HUES48 (cell line): ENCODE results near the gene VAV3.

Source experiments
- H3K27ac ChIP-seq: one replicate; pipeline ENCODE4 v1.7.0; 2013; ENCODE audit warnings: low read depth, low read length, inconsistent platforms
- H3K27me3 ChIP-seq: 2 replicates; pipeline ENCODE4 v1.6.1; 2013; ENCODE audit warnings: mild to moderate bottlenecking, low read length; ENCODE audit not compliant: control insufficient read depth, insufficient read depth
- H3K36me3 ChIP-seq: 2 replicates; pipeline ENCODE4 v1.6.1; 2013; ENCODE audit warnings: low read length; ENCODE audit not compliant: control insufficient read depth, insufficient read depth
- H3K4me1 ChIP-seq: 2 replicates; pipeline ENCODE4 v1.6.1; 2013; ENCODE audit warnings: mild to moderate bottlenecking, low read length; ENCODE audit not compliant: control insufficient read depth, insufficient read depth
- H3K4me3 ChIP-seq: 2 replicates; pipeline ENCODE4 v1.5.1; 2013; ENCODE audit warnings: mild to moderate bottlenecking, low read depth, low read length
- H3K9ac ChIP-seq: 2 replicates; pipeline ENCODE4 v1.6.1; 2013; ENCODE audit warnings: mild to moderate bottlenecking, low read depth, low read length, moderate library complexity
- H3K9me3 ChIP-seq: 2 replicates; pipeline ENCODE4 v1.6.1; 2013; ENCODE audit warnings: low read length; ENCODE audit not compliant: control insufficient read depth, insufficient read depth

Gene VAV3

DNA sequence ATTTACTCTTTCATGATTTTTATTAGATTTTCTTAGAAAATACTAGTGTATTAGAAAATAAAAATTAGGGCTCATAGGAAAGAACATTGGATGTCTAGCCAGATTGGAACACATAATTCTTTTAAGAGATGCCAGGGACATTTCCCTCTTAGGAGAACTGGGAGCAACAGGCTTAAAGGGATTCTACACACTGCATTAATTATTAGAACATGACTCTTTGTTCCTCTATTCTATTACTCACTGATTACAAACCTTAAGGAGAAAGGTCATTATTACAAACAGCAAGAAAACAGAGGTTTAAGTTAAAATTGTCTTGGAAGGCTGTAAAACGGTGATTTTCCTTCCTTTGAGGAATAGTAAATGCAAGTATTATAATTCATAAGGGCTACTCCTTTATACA, 32.9 kb upstream of the VAV3 start:
- Histone ChIP-seq H3K4me3 (no peak overlapping the region), H3K27me3 (no peaks in the 10 kb centered on the region), H3K4me1 (peaks cover 9% of the 10 kb centered on the region), H3K27ac (no peak overlapping the region), H3K9ac (no peak overlapping the region), H3K9me3 (no peaks in the 10 kb centered on the region), H3K36me3 (no peaks in the 10 kb centered on the region)

DNA sequence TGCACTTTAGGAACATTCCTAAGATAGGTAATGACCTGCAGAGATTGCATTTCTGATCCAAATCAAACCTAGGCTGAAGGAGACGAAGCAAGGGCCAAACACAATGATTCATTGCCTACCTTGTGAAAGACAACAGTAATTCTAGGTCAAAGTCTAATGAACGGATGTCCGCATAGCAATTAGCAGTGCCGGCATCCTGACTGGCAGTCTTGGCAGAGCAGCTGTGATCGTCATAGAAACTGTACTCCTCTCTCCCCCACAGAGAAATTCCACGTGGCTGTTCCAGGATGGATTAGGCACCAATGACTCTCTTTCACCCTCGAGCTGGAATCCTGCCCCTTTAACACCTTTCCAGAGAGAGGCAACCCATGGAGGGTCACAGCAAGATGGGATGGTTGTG, 28.9 kb upstream of the VAV3 start:
- Histone ChIP-seq H3K4me1 (no peaks in the 10 kb centered on the region), H3K27me3 (no peaks in the 10 kb centered on the region), H3K9ac (no peak overlapping the region), H3K9me3 (no peaks in the 10 kb centered on the region), H3K36me3 (no peaks in the 10 kb centered on the region), H3K4me3 (no peak overlapping the region), H3K27ac (no peak overlapping the region)

DNA sequence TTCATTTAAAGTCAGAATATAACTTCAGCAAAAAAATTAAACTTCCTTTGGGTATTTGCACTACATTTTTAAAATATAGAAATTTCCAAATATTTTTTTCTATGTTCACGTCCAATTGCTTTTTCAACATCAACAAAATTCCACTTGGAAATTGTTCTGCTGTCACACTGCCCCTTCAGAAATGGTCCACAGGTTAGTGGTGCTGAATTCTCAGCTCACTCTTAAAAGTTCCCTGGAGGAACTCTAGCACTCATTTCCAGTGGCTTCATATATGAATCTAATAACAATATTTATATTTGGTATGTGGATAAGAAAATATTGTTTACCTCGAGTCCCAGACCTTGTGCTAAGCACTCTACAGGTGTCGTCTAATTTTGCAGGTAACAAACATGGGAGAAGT, 27.4 kb upstream of the VAV3 start:
- Histone ChIP-seq H3K9ac (no peak overlapping the region), H3K36me3 (no peaks in the 10 kb centered on the region), H3K9me3 (no peaks in the 10 kb centered on the region), H3K4me1 (no peaks in the 10 kb centered on the region), H3K27ac (no peak overlapping the region), H3K4me3 (no peak overlapping the region), H3K27me3 (no peaks in the 10 kb centered on the region)

DNA sequence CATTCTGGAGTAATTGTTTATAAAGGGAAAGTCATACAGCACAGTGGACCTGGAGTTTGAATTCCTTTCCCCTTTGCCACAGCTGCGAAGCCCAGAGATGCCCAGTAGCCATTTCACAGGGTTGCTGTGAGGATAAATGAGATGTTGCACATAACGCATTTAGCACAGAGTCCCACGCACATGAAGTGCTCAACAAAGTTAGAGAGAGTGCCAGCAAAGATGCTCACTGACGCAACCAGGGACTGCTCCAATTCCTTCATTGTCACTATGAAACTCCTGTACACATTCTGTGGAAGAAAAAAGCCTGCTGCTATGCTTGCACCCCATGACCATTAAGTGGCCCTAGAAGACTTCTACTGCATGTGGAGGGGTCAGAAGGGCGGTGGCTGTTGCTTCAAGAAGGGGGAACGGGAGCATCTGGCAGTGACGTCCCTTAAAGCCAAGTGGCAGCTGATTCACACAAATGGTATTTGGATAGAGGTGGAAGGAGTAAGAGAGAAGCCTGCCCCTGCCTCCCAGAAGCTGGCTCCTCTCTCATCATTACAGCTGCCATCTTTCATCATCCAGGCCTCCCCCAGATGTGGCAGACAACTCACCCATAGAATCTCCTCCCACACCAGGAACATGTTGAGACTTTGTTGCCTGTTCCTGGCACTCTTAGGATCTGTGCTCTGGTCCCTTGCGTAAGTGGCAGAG, 26.5 kb upstream of the VAV3 start:
- H3K36me3 ChIP-seq, result no peaks in the 10 kb centered on the region
- H3K27ac ChIP-seq, result no peak overlapping the region
- no peak overlapping the region for H3K9ac ChIP-seq
- no peaks in the 10 kb centered on the region for H3K27me3 ChIP-seq
- no peaks in the 10 kb centered on the region for H3K9me3 ChIP-seq
- no peak overlapping the region for H3K4me3 ChIP-seq
- H3K4me1 ChIP-seq, result no peaks in the 10 kb centered on the region

DNA sequence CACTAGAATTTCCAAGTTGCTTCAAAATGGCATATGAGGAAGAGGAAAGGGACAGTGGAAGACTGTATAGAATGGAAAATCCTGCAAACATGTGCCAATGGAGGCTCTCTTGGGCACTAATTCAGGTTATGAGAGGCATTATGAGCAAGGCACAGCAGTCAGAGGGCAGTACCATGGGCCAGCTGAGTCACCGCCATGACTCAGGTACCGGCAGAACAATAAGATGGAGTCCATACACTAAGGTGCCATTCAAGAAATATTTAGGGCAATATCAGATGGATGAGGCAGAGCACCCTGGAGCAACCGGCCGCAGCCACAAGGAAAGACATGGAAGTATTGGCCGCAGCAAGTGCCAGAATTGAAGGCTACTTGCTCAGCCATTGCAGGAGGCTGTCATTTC, 25.6 kb upstream of the VAV3 start:
- Histone ChIP-seq H3K36me3 (no peaks in the 10 kb centered on the region), H3K4me1 (no peaks in the 10 kb centered on the region), H3K27me3 (no peaks in the 10 kb centered on the region), H3K9ac (no peak overlapping the region), H3K4me3 (no peak overlapping the region), H3K27ac (no peak overlapping the region), H3K9me3 (no peaks in the 10 kb centered on the region)

DNA sequence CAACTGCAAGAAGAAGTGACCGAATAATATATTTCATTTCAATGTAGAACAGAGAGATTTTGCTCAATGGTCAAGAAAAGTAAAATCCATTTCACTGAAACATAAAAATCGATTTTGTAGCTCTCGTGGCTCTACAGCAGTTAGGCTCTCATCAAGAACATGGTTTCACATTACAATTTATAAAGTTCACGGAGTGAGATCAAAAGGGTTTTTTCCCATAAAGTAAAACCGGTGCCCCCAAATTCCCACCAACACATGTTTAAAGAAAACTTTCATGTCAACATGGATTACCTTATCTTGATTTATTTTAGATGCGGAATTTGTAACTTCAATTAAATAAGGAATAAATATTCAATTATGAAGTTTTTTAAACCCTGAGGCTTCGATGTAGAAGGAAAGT, 16.3 kb upstream of the VAV3 start:
- Histone ChIP-seq H3K9me3 (no peaks in the 10 kb centered on the region), H3K27me3 (no peaks in the 10 kb centered on the region), H3K36me3 (no peaks in the 10 kb centered on the region), H3K4me3 (no peak overlapping the region), H3K4me1 (no peaks in the 10 kb centered on the region), H3K9ac (no peak overlapping the region), H3K27ac (no peak overlapping the region)

DNA sequence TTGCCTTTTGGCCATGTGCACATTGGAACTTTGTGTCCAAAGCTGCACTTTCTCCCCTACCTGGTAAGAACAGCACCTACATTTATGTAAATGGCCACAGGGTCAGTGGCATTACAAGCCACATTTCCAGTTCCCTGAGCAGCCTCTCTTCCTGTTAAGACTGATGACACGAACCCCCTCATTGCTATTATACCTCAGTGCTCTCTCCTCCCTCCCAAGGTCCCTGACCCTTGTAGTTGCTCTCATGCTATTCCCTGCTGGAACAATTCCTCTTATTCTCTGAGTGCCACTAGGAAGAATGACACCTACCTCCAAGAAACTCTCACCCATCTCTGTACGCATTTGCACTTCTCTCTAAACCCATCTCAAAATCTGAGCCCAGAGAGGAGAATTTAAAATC, 14.9 kb upstream of the VAV3 start:
- no peaks in the 10 kb centered on the region for H3K36me3 ChIP-seq
- H3K27me3 ChIP-seq, result no peaks in the 10 kb centered on the region
- no peak overlapping the region for H3K4me3 ChIP-seq
- H3K9ac ChIP-seq, result no peak overlapping the region
- H3K4me1 ChIP-seq, result no peaks in the 10 kb centered on the region
- no peak overlapping the region for H3K27ac ChIP-seq
- no peaks in the 10 kb centered on the region for H3K9me3 ChIP-seq

DNA sequence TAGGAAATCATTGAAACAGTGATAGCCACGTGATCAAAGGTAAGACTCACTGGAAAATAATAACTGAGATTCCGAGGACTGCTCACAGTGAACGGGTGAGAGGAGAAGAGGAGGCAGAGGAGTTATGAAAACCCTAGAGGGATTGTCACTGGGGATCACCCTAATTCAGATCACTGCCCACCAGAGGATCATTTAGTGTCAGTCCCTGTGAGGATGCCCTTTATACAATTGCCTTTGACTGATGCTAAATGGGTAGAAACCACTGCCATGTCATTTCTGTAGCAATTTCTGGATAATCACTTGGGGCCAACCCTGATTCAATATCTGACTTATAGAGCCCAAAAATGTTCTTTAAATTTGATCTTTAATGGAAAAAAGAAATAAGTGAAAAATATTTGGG, 14.1 kb upstream of the VAV3 start:
- H3K9ac ChIP-seq, result no peak overlapping the region
- no peaks in the 10 kb centered on the region for H3K9me3 ChIP-seq
- no peaks in the 10 kb centered on the region for H3K27me3 ChIP-seq

DNA sequence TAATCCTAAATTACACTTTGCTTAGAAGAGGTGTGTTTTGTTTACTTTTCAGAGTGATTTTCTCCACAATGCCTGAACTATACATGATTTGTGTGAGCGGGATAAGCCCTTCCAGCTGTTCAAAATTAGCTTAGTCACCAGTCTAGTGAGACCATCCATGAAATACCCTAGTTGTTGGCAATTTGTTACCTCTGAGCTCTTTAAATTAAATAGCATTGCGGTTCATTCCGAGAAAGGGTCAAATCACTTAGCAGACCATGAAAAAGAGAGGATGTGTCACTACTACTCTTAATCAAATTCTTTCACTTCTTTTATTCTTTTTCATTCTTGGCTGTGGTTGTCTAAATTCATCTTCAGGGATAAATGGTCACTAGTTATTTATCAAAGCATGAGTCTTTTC, 11.9 kb upstream of the VAV3 start:
- no peak overlapping the region for H3K9ac ChIP-seq
- no peak overlapping the region for H3K4me3 ChIP-seq
- H3K36me3 ChIP-seq, result no peaks in the 10 kb centered on the region
- H3K27me3 ChIP-seq, result no peaks in the 10 kb centered on the region
- H3K27ac ChIP-seq, result no peak overlapping the region
- H3K4me1 ChIP-seq, result no peaks in the 10 kb centered on the region
- no peaks in the 10 kb centered on the region for H3K9me3 ChIP-seq

More for the DNA sequence above, 14.1 kb upstream of the VAV3 start:
- Histone ChIP-seq H3K27ac (no peak overlapping the region), H3K36me3 (no peaks in the 10 kb centered on the region), H3K4me3 (no peak overlapping the region), H3K4me1 (no peaks in the 10 kb centered on the region)

DNA sequence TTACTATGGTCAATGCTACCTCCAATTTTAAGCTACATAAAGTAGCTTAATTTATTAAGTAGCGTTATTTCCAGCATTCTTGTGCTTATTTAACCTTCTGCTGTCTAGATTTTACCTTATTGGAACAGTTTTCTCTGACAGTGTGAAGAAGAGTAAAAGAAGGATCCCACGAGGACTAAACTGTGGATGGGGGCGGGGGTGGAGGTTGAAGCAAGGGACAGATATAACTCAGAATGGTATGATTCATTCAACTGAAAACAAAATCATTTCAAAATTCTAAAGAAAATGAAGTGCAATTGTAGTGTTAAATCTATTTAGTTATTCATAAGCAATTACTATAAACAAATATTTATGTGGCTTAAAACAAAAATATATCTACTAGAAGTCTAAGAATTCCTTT, 11.5 kb upstream of the VAV3 start:
- H3K9me3 ChIP-seq, result no peaks in the 10 kb centered on the region
- H3K4me3 ChIP-seq, result no peak overlapping the region

DNA sequence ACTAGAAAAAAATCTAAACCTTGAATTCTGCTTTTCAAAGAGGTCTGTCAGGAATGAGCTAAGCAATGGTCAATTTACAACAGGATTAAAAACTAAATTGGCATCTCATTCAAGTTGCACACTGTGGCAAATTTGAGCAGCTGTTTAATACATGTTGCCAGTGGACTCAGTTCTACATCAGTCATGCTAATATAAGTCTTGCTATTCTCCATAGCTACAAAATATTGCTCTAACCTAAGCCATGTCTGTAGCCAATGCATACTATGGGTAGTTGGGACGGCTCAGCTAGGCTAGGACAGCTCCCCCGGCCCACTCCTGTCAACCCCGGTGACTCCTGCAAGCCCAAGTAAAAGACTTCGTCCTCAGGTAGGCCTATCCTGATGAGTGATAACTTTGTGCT, 10.9 kb upstream of the VAV3 start:
- Histone ChIP-seq H3K36me3 (no peaks in the 10 kb centered on the region), H3K27me3 (no peaks in the 10 kb centered on the region), H3K4me3 (no peak overlapping the region), H3K27ac (no peak overlapping the region), H3K4me1 (no peaks in the 10 kb centered on the region), H3K9ac (no peak overlapping the region), H3K9me3 (no peaks in the 10 kb centered on the region)

More for the DNA sequence above, 11.5 kb upstream of the VAV3 start:
- no peak overlapping the region for H3K9ac ChIP-seq
- no peak overlapping the region for H3K27ac ChIP-seq
- H3K36me3 ChIP-seq, result no peaks in the 10 kb centered on the region
- H3K4me1 ChIP-seq, result no peaks in the 10 kb centered on the region
- no peaks in the 10 kb centered on the region for H3K27me3 ChIP-seq

DNA sequence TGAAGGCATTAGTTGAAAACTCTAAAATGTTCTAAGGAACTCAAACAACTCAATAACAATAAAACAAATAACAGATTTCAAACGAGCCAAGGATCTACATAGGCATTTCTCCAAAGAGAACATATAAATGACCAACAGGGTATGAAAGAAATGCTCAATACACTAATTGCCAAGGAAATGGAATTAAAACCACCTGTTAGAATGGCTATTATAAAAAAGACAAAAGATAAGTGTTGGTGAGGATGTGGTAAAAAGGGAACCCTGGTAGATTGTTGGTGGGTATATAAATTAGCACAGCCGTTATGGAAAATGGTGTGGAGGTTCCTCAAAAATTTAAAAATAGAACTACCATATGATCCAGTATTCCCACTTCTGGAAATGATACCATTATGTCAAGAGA, 9.1 kb upstream of the VAV3 start:
- Histone ChIP-seq H3K27ac (no peak overlapping the region), H3K36me3 (no peaks in the 10 kb centered on the region)

More for the DNA sequence above, 9.1 kb upstream of the VAV3 start:
- Histone ChIP-seq H3K9ac (no peak overlapping the region), H3K9me3 (no peaks in the 10 kb centered on the region), H3K27me3 (no peaks in the 10 kb centered on the region), H3K4me3 (no peak overlapping the region), H3K4me1 (no peaks in the 10 kb centered on the region)
